ENCODE measurements around the gene MRPS33. TPM values are rescaled to one million over a fixed set of nuclear protein-coding genes. Genes with fewer than 3 reads are reported as not detected.
A peak's percentile ranks its signal among the peaks of the same experiment; 100 is the strongest.

The MRPS33 gene
- total and polyA plus RNA-seq, 2 of the 13 experiments (the other 11 are each of a cell fraction or from before 2014, with no cell fraction given), result 50.9 to 91.0 TPM

GRCh38 chr7:140972876-140973829 is 41.6 kb downstream of the MRPS33 start (continued):
- TF ChIP-seq ARID4A (CRISPR knock-in tag; IDR thresholded peaks at IDR 0.05; ENCODE audit: borderline replicate concordance), result peak; percentile 46; the same call in 1 of the 2 replicates
- TF ChIP-seq FOXC1 (CRISPR knock-in tag; IDR thresholded peaks at IDR 0.05; ENCODE audit: borderline replicate concordance), result peak; percentile 26; the same call in 1 of the 2 replicates
- TF ChIP-seq HNRNPK (IDR thresholded peaks at IDR 0.05; ENCODE audit: low read depth, low read length, poor library complexity, severe bottlenecking), result no peak
- 0 out of 2 replicates have a peak, but pooled peaks have one; percentile 35 for TF ChIP-seq HNF1A (IDR thresholded peaks at IDR 0.05; ENCODE audit: low read depth)
- TF ChIP-seq HNF1A (CRISPR knock-in tag; IDR thresholded peaks at IDR 0.05; ENCODE audit: borderline replicate concordance), result peak; percentile 52; the same call in 1 of the 2 replicates
- no peak for TF ChIP-seq ZNF180 (CRISPR knock-in tag; IDR thresholded peaks at IDR 0.05; ENCODE audit: borderline replicate concordance, low read depth)
- no peak for TF ChIP-seq ZBTB4 (CRISPR knock-in tag; IDR thresholded peaks at IDR 0.05; ENCODE audit: borderline replicate concordance)
- TF ChIP-seq PHF21A (CRISPR knock-in tag; IDR thresholded peaks at IDR 0.05), result peak; percentile 60; the same call in 1 of the 2 replicates
- TF ChIP-seq ZNF746 (CRISPR knock-in tag; IDR thresholded peaks at IDR 0.05), result peak; percentile 25; the same call in 1 of the 2 replicates
- TF ChIP-seq SALL1 (CRISPR knock-in tag; IDR thresholded peaks at IDR 0.05), result peak; percentile 86; the same call in 1 of the 2 replicates
- TF ChIP-seq KLF15 (CRISPR knock-in tag; IDR thresholded peaks at IDR 0.05; ENCODE audit: borderline replicate concordance), result no peak
- TF ChIP-seq SKIL (CRISPR knock-in tag; IDR thresholded peaks at IDR 0.05; ENCODE audit: borderline replicate concordance), result peak; percentile 50; the same call in 1 of the 2 replicates

Measured in HepG2 (cell line).